IPS-18c (cell line): Measurements from ENCODE around the gene INKA2.

Experiments
- H3K4me3 ChIP-seq: 2 replicates; pipeline ENCODE4 v1.7.0; 2013; ENCODE audit warnings: low read depth, mild to moderate bottlenecking, low read length, moderate library complexity; ENCODE audit not compliant: insufficient read depth
- H3K9me3 ChIP-seq: one replicate; pipeline ENCODE4 v1.6.1; 2013; ENCODE audit warnings: mild to moderate bottlenecking, low read length, moderate library complexity; ENCODE audit not compliant: control insufficient read depth, insufficient read depth

Gene INKA2

DNA sequence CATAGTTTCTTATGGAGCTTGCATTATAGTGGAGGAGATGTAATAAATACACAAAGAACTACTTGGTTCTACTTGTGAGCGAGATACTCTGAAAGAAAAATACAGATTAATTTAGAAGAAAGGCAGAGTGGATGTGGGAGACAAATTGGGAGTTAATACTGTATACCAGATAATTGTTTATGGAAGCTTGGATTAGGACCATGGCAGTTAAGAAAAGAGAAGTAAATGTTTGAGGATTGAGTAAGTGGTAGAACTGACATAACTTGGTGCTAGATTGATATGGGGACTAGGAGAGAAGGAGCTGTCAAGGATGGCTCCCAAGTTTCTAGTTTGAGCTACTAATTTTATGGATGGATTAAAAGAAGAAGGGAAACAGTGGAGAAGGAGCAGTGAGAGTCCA lies 47.3 kb downstream of the INKA2 start:
- Histone ChIP-seq H3K9me3 (no peaks in the 10 kb centered on the region), H3K4me3 (no peak overlapping the region)

DNA sequence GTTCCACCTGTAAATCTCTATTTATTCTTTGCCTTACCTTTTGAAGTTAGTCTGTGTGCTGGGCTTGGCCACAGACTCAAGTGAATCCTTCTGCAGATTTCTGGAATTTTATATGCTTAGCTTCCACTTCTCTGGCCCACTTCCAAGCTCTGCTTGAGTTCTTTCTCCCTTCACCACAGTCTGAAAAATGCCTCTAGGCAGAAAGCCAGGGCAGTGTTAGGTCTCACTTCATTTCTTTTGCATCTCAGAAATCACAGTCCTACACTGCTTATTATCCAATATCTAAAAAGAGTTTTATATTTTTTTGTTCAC lies 48.9 kb downstream of the INKA2 start:
- peaks cover 2% of the 10 kb centered on the region for H3K9me3 ChIP-seq
- H3K4me3 ChIP-seq, result no peak overlapping the region
